Activated naive CD4-positive, alpha-beta T cell treated with anti-CD3 and anti-CD28 coated beads, Interleukin-2, amount 50 U/mL, for 24 hours (primary cell): ENCODE data around the gene TMEM123.
"Not testable (repeated sequence)": the region's sequence is repeated elsewhere in the genome, so short reads cannot be mapped to it uniquely, and the experiment has no call there.

Experiments used
- H3K27ac Mint-ChIP-seq: one replicate; pipeline ENCODE4 v1.8.0; 2021; ENCODE audit warnings: mild to moderate bottlenecking, mixed read lengths
- H3K27me3 Mint-ChIP-seq: one replicate; pipeline ENCODE4 v1.8.0; 2021; ENCODE audit warnings: mixed read lengths
- H3K36me3 Mint-ChIP-seq: one replicate; pipeline ENCODE4 v1.8.0; 2021; ENCODE audit warnings: mixed read lengths
- H3K4me1 Mint-ChIP-seq: one replicate; pipeline ENCODE4 v1.8.0; 2021; ENCODE audit warnings: mixed read lengths
- H3K4me3 Mint-ChIP-seq: one replicate; pipeline ENCODE4 v1.8.0; 2021; ENCODE audit warnings: mild to moderate bottlenecking, mixed read lengths
- H3K9me3 Mint-ChIP-seq: one replicate; pipeline ENCODE4 v1.8.0; 2021; ENCODE audit warnings: mixed read lengths

TMEM123 gene

GRCh38 chr11:102447193-102447592, 5.4 kb downstream of the TMEM123 start:
- Mint-ChIP-seq H3K27me3 (no peaks in the 10 kb centered on the region), H3K36me3 (peaks cover 46% of the 10 kb centered on the region), H3K4me3 (peak overlapping the region; percentile 94), H3K4me1 (peaks cover 82% of the 10 kb centered on the region), H3K27ac (peak overlapping the region; percentile 89), H3K9me3 (no peaks in the 10 kb centered on the region)

- no peak overlapping the region for H3K27ac Mint-ChIP-seq
- peaks cover 46% of the 10 kb centered on the region for H3K36me3 Mint-ChIP-seq
- H3K4me3 Mint-ChIP-seq, result no peak overlapping the region
- H3K4me1 Mint-ChIP-seq, result peaks cover 88% of the 10 kb centered on the region
- no peaks in the 10 kb centered on the region for H3K9me3 Mint-ChIP-seq
- no peaks in the 10 kb centered on the region for H3K27me3 Mint-ChIP-seq
These were observed 6.0 kb downstream of the TMEM123 start for GRCh38 chr11:102446606-102447005.

GRCh38 chr11:102444693-102445092, 7.9 kb downstream of the TMEM123 start:
- Mint-ChIP-seq H3K36me3 (peaks cover 44% of the 10 kb centered on the region), H3K4me1 (peaks cover 93% of the 10 kb centered on the region)
- not testable (repeated sequence) for H3K27ac Mint-ChIP-seq, H3K27me3 Mint-ChIP-seq, H3K4me3 Mint-ChIP-seq, H3K9me3 Mint-ChIP-seq

DNA sequence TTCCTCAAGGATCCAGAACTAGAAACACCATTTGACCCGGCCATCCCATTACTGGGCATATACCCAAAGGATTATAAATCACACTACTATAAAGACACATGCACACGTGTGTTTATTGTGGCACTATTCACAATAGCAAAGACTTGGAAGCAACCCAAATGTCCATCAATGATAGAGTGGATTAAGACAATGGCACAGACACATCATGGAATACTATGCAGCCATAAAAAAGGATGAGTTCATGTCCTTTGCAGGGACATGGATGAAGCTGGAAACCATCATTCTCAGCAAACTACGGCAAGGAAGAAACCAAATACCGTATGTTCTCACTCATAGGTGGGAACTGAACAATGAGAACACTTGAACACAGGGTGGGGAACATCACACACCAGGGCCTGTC, 8.4 kb downstream of the TMEM123 start:
- H3K27ac Mint-ChIP-seq, H3K9me3 Mint-ChIP-seq, H3K27me3 Mint-ChIP-seq: not testable (repeated sequence)
- Mint-ChIP-seq H3K4me3 (peak overlapping the region; percentile 20), H3K4me1 (peaks cover 93% of the 10 kb centered on the region), H3K36me3 (peaks cover 44% of the 10 kb centered on the region)

DNA sequence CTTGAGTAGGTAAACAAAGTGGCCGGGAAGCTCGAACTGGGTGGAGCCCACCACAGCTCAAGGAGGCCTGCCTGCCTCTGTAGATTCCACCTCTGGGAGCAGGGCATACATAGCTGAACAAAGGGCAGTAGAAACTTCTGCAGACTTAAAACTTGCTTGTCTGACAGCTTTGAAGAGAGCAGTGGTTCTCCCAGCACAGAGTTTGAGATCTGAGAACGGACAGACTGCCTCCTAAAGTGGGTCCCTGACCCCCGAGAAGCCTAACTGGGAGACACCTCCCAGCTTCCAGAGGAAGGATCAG, 13.6 kb downstream of the TMEM123 start:
- Mint-ChIP-seq H3K36me3 (peaks cover 28% of the 10 kb centered on the region), H3K27ac (peak overlapping the region; percentile 55), H3K4me1 (peaks cover 93% of the 10 kb centered on the region), H3K4me3 (peak overlapping the region; percentile 72)
- H3K9me3 Mint-ChIP-seq, H3K27me3 Mint-ChIP-seq: not testable (repeated sequence)

DNA sequence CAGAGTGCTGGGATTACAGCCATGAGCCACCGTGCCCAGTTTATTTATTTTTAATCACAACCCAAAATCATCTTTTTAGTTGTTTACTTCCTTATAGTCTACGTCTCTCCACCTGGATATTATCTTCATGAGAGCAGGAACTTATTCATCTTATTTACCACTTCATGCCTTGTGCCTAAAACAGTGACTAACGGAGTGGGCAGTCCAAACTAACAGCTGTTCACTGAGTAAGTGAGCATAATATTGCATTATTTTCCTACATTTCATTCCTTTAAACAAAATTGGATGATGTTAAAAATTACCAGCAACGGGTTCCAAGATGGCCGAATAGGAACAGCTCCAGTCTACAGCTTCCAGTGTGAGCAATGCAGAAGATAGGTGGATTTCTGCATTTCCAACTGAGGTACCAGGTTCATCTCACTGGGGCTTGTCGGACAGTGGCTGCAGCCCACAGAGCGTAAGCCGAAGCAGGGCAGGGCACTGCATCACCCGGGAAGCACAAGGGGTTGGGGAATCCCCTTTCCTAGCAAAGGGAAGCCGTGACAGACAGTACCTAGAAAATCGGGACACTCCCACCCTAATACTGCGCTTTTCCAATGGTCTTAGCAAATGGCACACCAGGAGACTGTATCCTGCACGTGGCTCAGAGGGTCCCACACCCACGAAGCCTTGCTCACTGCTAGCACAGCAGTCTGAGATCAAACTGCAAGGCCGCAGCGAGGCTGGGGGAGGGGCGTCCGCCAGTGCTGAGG, 14.1 kb downstream of the TMEM123 start:
- H3K27ac Mint-ChIP-seq, result peak overlapping the region; percentile 74
- peaks cover 28% of the 10 kb centered on the region for H3K36me3 Mint-ChIP-seq
- H3K4me1 Mint-ChIP-seq, result peaks cover 93% of the 10 kb centered on the region
- H3K4me3 Mint-ChIP-seq, result peak overlapping the region; percentile 72
- no peaks in the 10 kb centered on the region for H3K27me3 Mint-ChIP-seq
- no peaks in the 10 kb centered on the region for H3K9me3 Mint-ChIP-seq

DNA sequence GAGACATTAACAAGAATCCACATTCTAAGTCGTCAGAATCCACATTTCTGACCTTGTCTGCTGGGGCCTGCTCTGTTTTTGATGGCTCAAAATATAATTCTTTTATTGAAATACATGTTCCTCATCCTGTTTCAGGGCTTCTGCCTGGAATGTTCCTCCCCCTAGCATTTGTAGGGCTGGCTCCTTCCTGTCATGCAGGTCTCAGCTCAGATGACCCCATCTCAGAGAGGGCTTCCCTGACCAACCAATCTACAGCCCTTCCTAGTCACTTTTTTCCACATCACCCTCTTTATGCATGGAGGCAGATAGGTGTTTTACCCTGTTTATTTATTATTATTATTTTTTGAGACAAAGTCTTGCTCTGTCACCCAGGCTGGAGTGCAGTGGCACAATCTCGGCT, 14.8 kb downstream of the TMEM123 start:
- H3K36me3 Mint-ChIP-seq, result peaks cover 30% of the 10 kb centered on the region
- no peaks in the 10 kb centered on the region for H3K9me3 Mint-ChIP-seq
- H3K4me1 Mint-ChIP-seq, result peaks cover 89% of the 10 kb centered on the region
- peak overlapping the region; percentile 4 for H3K27ac Mint-ChIP-seq
- H3K27me3 Mint-ChIP-seq, result no peaks in the 10 kb centered on the region
- H3K4me3 Mint-ChIP-seq, result peak overlapping the region; percentile 42

GRCh38 chr11:102436976-102437375, 15.6 kb downstream of the TMEM123 start:
- Mint-ChIP-seq H3K4me1 (peaks cover 86% of the 10 kb centered on the region), H3K4me3 (no peak overlapping the region), H3K27me3 (no peaks in the 10 kb centered on the region), H3K36me3 (peaks cover 34% of the 10 kb centered on the region), H3K27ac (peak overlapping the region; percentile 18), H3K9me3 (peaks cover 3% of the 10 kb centered on the region)

DNA sequence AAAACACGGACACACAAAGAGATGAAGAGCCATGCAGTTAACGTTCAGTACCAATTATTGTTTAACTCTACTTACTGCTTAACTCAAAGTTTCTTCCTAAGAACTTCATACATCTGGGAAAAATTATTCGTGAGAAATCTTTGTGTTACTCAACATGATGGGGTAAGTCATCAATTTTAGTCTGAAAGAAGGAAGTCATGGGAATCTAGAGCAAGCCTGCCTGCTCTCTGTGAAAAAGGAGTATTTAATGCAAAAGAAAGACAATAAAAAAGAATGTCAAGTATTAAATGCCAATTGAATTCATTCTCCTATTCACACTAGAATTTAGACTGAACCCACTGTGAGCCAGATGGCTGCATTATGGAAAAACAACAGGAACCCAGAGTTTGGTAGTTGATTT, 16.0 kb downstream of the TMEM123 start:
- Mint-ChIP-seq H3K27me3 (no peaks in the 10 kb centered on the region), H3K36me3 (peaks cover 37% of the 10 kb centered on the region), H3K4me3 (no peak overlapping the region), H3K9me3 (peaks cover 5% of the 10 kb centered on the region), H3K4me1 (peaks cover 86% of the 10 kb centered on the region), H3K27ac (peak overlapping the region; percentile 18)

DNA sequence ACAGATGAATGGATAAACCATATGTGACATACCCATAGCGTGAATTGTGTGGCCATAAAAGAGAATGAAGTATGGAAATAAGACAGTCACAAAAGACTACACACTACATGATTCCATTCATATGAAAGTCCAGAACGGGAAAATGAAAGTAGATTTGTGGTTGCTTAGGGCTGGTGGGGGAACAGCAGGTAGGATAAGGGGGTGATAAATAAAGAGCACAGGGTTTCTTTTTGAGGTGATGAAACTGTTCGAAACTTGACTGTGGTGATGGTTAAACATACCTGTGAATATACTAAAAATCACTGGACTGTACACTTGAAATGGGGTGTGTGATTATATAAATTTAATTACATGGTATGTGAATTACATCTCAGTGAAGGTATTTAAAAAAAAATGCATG, 16.9 kb downstream of the TMEM123 start:
- Mint-ChIP-seq H3K36me3 (peaks cover 42% of the 10 kb centered on the region), H3K27ac (peak overlapping the region; percentile 26), H3K4me3 (no peak overlapping the region), H3K27me3 (no peaks in the 10 kb centered on the region), H3K4me1 (peaks cover 85% of the 10 kb centered on the region), H3K9me3 (peaks cover 5% of the 10 kb centered on the region)

- not testable (repeated sequence) for H3K27me3 Mint-ChIP-seq, H3K9me3 Mint-ChIP-seq, H3K4me3 Mint-ChIP-seq
- H3K36me3 Mint-ChIP-seq, result peaks cover 48% of the 10 kb centered on the region
- H3K4me1 Mint-ChIP-seq, result peaks cover 85% of the 10 kb centered on the region
- H3K27ac Mint-ChIP-seq, result peak overlapping the region; percentile 70
These were observed 19.0 kb downstream of the TMEM123 start for GRCh38 chr11:102433571-102433970.

DNA sequence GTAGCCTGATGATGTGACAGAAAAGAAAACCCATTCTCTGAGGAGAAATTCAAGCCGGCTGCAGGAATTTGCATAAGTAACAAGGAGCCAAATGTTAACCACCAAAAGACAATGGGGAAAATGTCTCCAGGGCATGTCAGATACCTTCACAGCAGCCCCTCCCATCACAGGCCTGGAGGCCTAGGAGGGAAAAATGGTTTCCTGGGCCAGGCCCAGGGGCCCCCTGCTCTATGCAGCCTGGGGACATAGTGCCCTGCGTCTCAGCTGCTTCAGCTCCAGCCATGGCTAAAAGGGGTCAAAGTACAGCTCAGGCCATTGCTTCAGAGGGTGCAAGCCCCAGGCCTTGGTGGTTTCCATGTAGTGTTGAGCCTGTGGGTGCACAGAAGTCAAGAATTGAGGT, 20.0 kb downstream of the TMEM123 start:
- Mint-ChIP-seq H3K4me1 (peaks cover 80% of the 10 kb centered on the region), H3K36me3 (peaks cover 45% of the 10 kb centered on the region)
- H3K9me3 Mint-ChIP-seq, H3K27me3 Mint-ChIP-seq, H3K4me3 Mint-ChIP-seq, H3K27ac Mint-ChIP-seq: not testable (repeated sequence)

GRCh38 chr11:102431404-102431803, 21.2 kb downstream of the TMEM123 start:
- Mint-ChIP-seq H3K4me3 (no peak overlapping the region), H3K9me3 (peaks cover 5% of the 10 kb centered on the region), H3K27me3 (no peaks in the 10 kb centered on the region), H3K4me1 (peaks cover 81% of the 10 kb centered on the region), H3K27ac (peak overlapping the region; percentile 96), H3K36me3 (peaks cover 46% of the 10 kb centered on the region)

DNA sequence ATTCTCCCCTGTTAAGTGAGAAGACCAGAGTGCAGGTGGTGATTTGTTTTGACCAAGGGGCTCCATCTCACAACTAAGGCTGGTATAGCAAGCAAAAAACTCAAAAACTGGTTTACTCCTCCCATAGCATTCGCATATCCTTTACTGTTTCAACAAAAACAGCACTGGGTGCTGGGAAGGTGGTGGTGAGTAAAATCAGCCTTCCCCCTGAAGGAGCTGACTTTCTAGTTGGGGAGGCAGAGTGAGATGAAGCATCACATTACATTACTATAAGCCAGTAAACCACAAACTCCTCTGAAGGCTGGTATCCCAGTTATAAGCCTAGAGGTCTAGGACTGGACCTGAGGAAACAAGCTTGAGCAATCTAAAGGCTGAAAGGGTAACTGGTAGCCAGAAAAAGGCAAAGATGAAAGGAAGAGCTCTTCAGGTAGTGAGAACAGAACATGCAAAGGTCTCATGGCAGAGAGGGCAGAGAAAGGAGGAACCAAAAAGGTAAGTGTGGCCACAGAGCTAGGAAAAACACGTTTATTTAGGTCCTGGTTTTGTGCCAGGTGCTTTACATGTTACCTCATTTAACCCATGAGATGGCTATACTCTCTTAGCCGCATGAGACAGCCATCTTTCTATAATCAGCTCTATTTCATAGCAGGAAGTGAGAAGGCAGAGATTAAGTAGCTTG, 22.3 kb downstream of the TMEM123 start:
- Mint-ChIP-seq H3K4me3 (peak overlapping the region; percentile 70), H3K4me1 (peaks cover 84% of the 10 kb centered on the region), H3K27ac (peak overlapping the region; percentile 94), H3K36me3 (peaks cover 43% of the 10 kb centered on the region), H3K27me3 (no peaks in the 10 kb centered on the region), H3K9me3 (peaks cover 5% of the 10 kb centered on the region)

DNA sequence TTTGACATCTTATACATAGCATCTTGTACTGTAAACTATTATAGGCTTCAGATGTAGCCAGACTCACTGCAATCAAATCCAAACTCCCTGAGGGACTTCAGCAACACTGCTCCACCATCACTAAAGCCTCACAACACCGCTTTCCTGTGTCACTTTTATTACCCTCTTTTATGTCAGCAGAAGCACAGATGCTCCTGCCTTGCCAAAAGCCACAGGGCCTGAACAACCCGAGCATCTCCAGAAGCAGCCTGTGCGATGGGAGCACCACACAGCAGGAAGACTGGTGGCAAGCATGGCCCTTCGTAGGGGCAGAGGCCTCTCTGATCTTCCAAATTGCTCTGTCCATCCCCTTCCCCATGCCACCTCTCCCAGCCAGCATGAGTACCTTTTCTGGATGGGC, 22.9 kb downstream of the TMEM123 start:
- H3K27me3 Mint-ChIP-seq, result no peaks in the 10 kb centered on the region
- H3K4me3 Mint-ChIP-seq, result peak overlapping the region; percentile 43
- H3K36me3 Mint-ChIP-seq, result peaks cover 39% of the 10 kb centered on the region
- H3K4me1 Mint-ChIP-seq, result peaks cover 86% of the 10 kb centered on the region
- H3K9me3 Mint-ChIP-seq, result peaks cover 5% of the 10 kb centered on the region
- H3K27ac Mint-ChIP-seq, result peak overlapping the region; percentile 94

DNA sequence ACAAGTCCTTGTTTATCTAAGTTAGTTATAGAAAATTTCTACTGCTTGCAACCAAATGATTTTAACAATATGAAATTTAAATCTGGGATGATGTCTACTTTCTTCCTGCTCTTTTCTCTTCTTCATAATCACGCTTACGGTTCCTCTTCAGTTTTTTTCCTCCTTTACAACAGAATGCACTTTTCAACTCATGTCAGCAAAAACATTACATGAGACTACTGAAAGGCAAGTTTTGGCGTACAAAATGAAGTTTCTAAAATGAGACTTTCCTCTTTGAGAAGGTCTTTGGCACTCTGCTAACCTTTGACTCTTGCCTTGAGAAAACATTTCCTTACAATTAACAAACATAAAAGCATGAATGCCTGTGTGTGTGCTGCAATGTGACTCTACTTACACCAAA, 23.3 kb downstream of the TMEM123 start:
- peaks cover 5% of the 10 kb centered on the region for H3K9me3 Mint-ChIP-seq
- H3K4me3 Mint-ChIP-seq, result peak overlapping the region; percentile 2
- H3K4me1 Mint-ChIP-seq, result peaks cover 86% of the 10 kb centered on the region
- peaks cover 35% of the 10 kb centered on the region for H3K36me3 Mint-ChIP-seq
- peak overlapping the region; percentile 94 for H3K27ac Mint-ChIP-seq
- no peaks in the 10 kb centered on the region for H3K27me3 Mint-ChIP-seq
